ENCODE data around the gene MAPK6. TPM values are rescaled to one million over a fixed set of nuclear protein-coding genes. Genes with fewer than 3 reads are reported as not detected.

MAPK6 gene
- total and polyA plus RNA-seq, 9 of the 15 experiments (the other 6 are each of a cell fraction or from before 2014, with no cell fraction given), result 28.5 to 97.1 (median 74.0) TPM

DNA sequence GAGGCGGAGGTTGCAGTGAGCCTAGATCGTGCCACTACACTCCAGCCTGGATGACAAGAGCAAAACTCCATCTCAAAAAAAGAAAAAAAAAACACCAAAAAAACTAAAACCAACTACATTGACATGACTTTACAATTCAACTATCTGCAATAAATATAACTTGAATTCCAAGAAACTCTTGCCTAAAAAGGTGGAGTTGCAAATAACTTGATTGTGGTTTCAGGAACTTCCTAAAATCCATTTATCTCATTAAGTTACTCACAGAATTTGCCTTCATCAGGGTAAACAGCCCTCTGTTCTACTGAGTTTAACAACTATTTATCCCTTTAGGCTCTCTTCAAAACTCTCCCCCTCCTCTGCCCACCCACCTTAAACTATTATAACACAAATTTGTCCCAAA, 2.7 kb upstream of the MAPK6 start (continued):
- TF ChIP-seq RFX1 (IDR thresholded peaks at IDR 0.05), result no peak
- TF ChIP-seq, protein P1, sequence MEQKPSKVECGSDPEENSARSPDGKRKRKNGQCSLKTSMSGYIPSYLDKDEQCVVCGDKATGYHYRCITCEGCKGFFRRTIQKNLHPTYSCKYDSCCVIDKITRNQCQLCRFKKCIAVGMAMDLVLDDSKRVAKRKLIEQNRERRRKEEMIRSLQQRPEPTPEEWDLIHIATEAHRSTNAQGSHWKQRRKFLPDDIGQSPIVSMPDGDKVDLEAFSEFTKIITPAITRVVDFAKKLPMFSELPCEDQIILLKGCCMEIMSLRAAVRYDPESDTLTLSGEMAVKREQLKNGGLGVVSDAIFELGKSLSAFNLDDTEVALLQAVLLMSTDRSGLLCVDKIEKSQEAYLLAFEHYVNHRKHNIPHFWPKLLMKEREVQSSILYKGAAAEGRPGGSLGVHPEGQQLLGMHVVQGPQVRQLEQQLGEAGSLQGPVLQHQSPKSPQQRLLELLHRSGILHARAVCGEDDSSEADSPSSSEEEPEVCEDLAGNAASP (IDR thresholded peaks at IDR 0.05), result no peak

DNA sequence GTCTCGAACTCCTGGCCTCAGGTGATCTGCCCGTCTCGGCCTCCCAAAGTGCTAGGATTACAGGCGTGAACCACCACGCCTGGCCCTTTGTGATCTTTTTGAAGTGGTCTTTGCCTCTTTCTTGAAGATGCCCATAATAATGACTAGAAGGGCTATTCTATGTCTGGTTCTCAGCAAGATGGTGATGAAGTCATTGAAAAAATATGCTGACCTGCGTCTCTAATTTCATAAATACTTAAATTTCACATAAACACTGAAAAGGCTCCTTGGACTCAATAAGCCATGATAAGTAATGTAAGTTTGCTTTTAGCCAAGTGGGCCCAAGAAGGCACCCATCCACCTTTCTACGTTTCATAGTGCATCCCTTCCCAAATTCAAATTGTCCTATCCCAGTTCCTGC, 775 bp upstream of the MAPK6 start:
- H4K20me1 ChIP-seq (replicated peaks; ENCODE audit: control insufficient read depth, insufficient read depth, low read length), result no peaks in the 10 kb centered on the region
- no peaks in the 10 kb centered on the region for H3K9me1 ChIP-seq (ENCODE audit: control insufficient read depth, insufficient read depth, low read length)
- BruUV-seq (replicated peaks), result no TSS peak
- no peak for ATAC-seq
- peaks cover 43% of the 10 kb centered on the region for H3K79me2 ChIP-seq (ENCODE audit: control insufficient read depth, insufficient read depth, low read length)
- DNase-seq (ENCODE audit: extremely low read depth in 1 of 4, low spot score in 3 of 4), result no peak
- H2AFZ ChIP-seq (ENCODE audit: low read depth, low read length), result peak overlapping the region; percentile 90
- FAIRE-seq, result no peak
- H3K4me2 ChIP-seq (ENCODE audit: insufficient read depth, low read length), result peak overlapping the region; percentile 94
- H3K27me3 ChIP-seq (ENCODE audit: control insufficient read depth in 2 of 2, insufficient read depth in 2 of 2, low read length in 2 of 2), result no peaks in the 10 kb centered on the region
- ChIA-PET CTCF (ENCODE audit: low intra/inter-chr PET ratio) (no interaction called here), POLR2A (interaction anchor here (0.7 to 1.7 kb wide), 4 partner anchors 9 to 324 kb away, joined by 3 to 9 read pairs (median 3); no protein-coding TSS in a partner anchor)
- H3K9ac ChIP-seq (ENCODE audit: insufficient read depth in 1 of 2, low read depth in 2 of 2, low read length in 2 of 2), result peak overlapping the region; percentile 89 to 96
- in situ Hi-C loops (cut with MboI), result no loop called here
- peak overlapping the region; percentile 92 for H3K27ac ChIP-seq (ENCODE audit: extremely low read depth, low read depth, low read length)
- intact Hi-C loops (cut with micrococcal nuclease), result no loop called here
- H3K9me3 ChIP-seq (replicated peaks; ENCODE audit: control insufficient read depth, insufficient read depth, low read depth, low read length), result no peaks in the 10 kb centered on the region
- peaks cover 3% of the 10 kb centered on the region; the same call in 2 of the 3 replicates for H3K36me3 ChIP-seq (ENCODE audit: control insufficient read depth, insufficient read depth, low read length)
- WGBS (ENCODE audit: insufficient coverage, low coverage, missing lambda C conversion rate), result 86% methylated on average over 6 of the region's 7 CpGs
- peak overlapping the region; percentile 78; the same call in 1 of the 2 replicates for H3K4me3 ChIP-seq
- H3K4me1 ChIP-seq (replicated peaks in 1 of 2; ENCODE audit: control insufficient read depth in 2 of 2, insufficient read depth in 2 of 2, low read length in 2 of 2), result peaks cover 20 to 28% of the 10 kb centered on the region in 2 experiments; a peak in 4 of 5 replicates
- no peak for TF ChIP-seq ARID1B (IDR thresholded peaks at IDR 0.05)
- TF ChIP-seq ZNF696 (CRISPR knock-in tag; conservative IDR thresholded peaks at IDR 0.05), result no peak
- TF ChIP-seq SRSF7 (optimal IDR thresholded peaks at IDR 0.05; ENCODE audit: low read depth, low read length), result no peak
- TF ChIP-seq SUPT5H (IDR thresholded peaks at IDR 0.05), result no peak
- TF ChIP-seq RCOR1 (IDR thresholded peaks at IDR 0.05; ENCODE audit: borderline replicate concordance in 1 of 2, low read depth in 2 of 2, low read length in 2 of 2), result no peak
- TF ChIP-seq, protein P2, sequence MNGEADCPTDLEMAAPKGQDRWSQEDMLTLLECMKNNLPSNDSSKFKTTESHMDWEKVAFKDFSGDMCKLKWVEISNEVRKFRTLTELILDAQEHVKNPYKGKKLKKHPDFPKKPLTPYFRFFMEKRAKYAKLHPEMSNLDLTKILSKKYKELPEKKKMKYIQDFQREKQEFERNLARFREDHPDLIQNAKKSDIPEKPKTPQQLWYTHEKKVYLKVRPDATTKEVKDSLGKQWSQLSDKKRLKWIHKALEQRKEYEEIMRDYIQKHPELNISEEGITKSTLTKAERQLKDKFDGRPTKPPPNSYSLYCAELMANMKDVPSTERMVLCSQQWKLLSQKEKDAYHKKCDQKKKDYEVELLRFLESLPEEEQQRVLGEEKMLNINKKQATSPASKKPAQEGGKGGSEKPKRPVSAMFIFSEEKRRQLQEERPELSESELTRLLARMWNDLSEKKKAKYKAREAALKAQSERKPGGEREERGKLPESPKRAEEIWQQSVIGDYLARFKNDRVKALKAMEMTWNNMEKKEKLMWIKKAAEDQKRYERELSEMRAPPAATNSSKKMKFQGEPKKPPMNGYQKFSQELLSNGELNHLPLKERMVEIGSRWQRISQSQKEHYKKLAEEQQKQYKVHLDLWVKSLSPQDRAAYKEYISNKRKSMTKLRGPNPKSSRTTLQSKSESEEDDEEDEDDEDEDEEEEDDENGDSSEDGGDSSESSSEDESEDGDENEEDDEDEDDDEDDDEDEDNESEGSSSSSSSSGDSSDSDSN (IDR thresholded peaks at IDR 0.05; ENCODE audit: borderline replicate concordance in 1 of 2, low read depth in 2 of 2, low read length in 2 of 2), result no peak
- TF ChIP-seq SRF (CRISPR knock-in tag; IDR thresholded peaks at IDR 0.05), result no peak
- TF ChIP-seq ZNF436 (CRISPR knock-in tag; IDR thresholded peaks at IDR 0.05), result no peak
- no peak for TF ChIP-seq CREB1 (IDR thresholded peaks at IDR 0.05)
- no peak for TF ChIP-seq CREB1 (CRISPR knock-in tag; IDR thresholded peaks at IDR 0.05)
- TF ChIP-seq, protein P3, sequence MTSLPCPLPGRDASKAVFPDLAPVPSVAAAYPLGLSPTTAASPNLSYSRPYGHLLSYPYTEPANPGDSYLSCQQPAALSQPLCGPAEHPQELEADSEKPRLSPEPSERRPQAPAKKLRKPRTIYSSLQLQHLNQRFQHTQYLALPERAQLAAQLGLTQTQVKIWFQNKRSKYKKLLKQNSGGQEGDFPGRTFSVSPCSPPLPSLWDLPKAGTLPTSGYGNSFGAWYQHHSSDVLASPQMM (CRISPR knock-in tag; IDR thresholded peaks at IDR 0.05), result no peak
- TF ChIP-seq DACH1 (IDR thresholded peaks at IDR 0.05; ENCODE audit: partially characterized antibody), result no peak
- TF ChIP-seq ZNF707 (CRISPR knock-in tag; conservative IDR thresholded peaks at IDR 0.05), result no peak
- TF ChIP-seq ZC3H4 (CRISPR knock-in tag; IDR thresholded peaks at IDR 0.05; ENCODE audit: borderline replicate concordance), result no peak
- TF ChIP-seq NUFIP1 (IDR thresholded peaks at IDR 0.05; ENCODE audit: partially characterized antibody), result no peak
- TF ChIP-seq ZNF699 (CRISPR knock-in tag; IDR thresholded peaks at IDR 0.05; ENCODE audit: insufficient replicate concordance), result no peak
- TF ChIP-seq ZBTB17 (CRISPR knock-in tag; IDR thresholded peaks at IDR 0.05), result no peak

Measured in K562 (cell line).